NK-92 treated with Interleukin-12 subunit alpha and Interleukin-12 subunit beta, amount 100 ng/mL, for 24 hours (cell line): ENCODE data around the gene NDE1.
A peak's percentile ranks its signal among the peaks of the same experiment; 100 is the strongest.
"Not testable (repeated sequence)": the region's sequence is repeated elsewhere in the genome, so short reads cannot be mapped to it uniquely, and the experiment has no call there.

Source experiments
- DNase-seq: peaks from one replicate; lab custom pipeline; 2025; lab: John Stamatoyannopoulos, UW

NDE1 gene, protein sequence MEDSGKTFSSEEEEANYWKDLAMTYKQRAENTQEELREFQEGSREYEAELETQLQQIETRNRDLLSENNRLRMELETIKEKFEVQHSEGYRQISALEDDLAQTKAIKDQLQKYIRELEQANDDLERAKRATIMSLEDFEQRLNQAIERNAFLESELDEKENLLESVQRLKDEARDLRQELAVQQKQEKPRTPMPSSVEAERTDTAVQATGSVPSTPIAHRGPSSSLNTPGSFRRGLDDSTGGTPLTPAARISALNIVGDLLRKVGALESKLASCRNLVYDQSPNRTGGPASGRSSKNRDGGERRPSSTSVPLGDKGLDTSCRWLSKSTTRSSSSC

GRCh38 chr16:15650019-15650697 lies at the start of gene NDE1:
TSS of gene NDE1 (plus strand) at chr16:15650245. CDS start at chr16:15664779, 14,534 bp downstream.
- peak; percentile 83 for DNase-seq

GRCh38 chr16:15601212-15601879 lies 48.7 kb upstream of the NDE1 start:
- no peak for DNase-seq

- no peak for DNase-seq
Measured at GRCh38 chr16:15602285-15603044, 47.6 kb upstream of the NDE1 start.

GRCh38 chr16:15604460-15605440 lies 45.3 kb upstream of the NDE1 start:
- DNase-seq: no peak

DNA sequence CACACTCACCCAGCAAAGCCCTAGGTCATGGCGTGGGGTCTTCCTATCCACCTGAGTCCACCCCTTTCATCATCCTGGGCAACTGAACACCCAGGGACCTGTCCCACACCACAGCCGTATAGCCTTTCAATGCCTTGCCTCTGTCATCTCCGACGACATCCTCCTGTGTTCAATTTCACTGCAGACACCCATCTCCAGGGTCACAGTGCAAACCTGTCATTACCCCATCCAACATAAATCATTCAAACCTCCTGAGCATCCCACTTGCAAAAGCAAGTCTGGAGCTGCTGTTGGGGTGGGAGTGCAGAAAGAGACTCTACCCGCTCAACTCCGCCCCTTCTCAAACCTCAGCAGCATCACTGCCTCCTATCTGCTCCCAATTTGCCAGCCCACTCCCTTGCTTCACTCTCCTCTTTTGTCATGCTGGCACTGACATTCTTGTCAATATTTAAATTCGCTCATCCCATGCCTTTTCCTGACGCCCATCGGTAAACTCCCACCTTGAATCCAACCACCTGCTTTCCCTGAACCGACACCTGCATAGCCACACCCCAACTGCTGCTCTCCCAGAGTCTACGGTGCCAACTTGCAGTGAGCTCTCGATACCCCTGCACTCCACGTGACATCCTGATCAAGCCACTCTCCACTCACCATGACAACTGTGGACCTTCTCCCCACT lies 44.1 kb upstream of the NDE1 start:
- DNase-seq: no peak

- DNase-seq: no peak
Measured at GRCh38 chr16:15606518-15607220, 43.4 kb upstream of the NDE1 start.

DNA sequence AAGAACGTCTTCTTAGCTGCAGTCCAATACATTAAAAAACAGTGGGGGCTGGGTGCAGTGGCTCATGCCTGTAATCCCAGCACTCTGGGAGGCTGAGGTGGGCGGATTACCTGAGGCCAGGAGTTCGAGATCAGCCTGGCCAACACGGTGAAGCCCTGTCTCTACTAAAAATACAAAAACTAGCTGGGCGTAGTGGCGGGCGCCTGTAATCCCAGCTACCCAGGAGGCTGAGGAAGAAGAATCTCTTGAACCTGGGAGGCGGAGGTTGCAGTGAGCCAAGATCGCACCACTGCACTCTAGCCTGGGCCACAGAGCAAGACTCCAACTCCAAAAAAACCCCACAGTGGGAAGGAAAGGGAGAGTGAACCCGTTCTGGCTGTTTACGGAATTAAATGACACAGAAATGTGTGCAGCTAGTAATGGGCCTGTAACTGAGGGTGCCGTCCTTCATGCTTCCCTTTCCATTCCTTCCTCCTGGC lies 42.8 kb upstream of the NDE1 start:
- not testable (repeated sequence) for DNase-seq

DNA sequence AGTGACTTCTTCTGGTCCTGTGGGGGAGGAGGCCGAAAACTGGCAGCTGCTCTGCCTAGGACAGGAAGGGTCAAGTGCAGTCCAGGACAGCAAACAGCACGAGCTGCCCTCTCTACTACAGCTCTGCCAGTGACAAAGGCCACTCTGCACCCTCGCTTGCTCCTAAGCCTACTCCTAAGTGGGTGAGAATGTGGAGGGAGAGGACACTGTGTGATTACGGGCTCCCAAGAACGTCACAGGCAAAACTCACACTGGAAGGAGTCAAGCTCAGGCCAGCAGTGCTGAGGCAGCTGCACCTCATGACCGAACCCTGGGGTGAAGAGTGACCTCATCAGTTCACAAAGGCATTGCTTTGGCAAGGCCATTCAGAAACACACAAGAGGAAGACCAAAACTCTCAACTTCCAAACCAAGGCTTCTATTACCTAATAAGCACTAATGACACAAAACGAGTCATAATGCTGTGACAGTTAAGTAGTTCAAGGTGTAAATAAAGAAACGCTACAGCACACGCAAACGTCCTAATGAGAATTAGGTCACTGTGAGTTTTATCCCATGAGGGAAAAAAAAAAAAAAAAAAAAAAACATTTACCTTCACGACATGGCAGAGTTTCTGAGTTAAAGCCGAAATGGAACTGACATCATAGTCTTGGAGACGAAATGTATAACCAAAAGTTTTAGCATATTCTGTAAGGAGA lies 42.2 kb upstream of the NDE1 start:
- DNase-seq: no peak

- no peak for DNase-seq
Measured at GRCh38 chr16:15608398-15609285, 41.4 kb upstream of the NDE1 start.

- DNase-seq: no peak
Measured at GRCh38 chr16:15609286-15609649, 40.8 kb upstream of the NDE1 start.

- DNase-seq: no peak
Measured at GRCh38 chr16:15610369-15610871, 39.6 kb upstream of the NDE1 start.

DNA sequence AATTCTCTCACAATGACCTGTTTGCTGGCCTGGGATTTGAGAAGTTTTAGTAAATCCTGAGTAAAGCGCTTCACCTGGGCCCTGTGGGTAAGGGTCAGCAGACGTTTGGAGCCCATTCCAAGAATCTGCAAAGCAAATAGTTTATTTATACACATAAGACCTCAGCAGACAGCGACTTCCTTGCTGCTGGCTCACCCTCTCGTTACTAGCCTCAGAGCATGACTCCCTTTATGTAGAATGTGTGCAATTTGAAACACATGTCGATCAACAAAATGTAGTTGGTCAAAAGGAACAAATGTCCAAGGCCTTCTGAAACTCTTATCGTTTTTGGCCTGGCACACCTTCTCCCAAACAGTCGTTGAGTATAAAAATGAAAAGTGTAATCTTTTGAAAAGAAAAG lies 38.4 kb upstream of the NDE1 start:
- no peak for DNase-seq

DNA sequence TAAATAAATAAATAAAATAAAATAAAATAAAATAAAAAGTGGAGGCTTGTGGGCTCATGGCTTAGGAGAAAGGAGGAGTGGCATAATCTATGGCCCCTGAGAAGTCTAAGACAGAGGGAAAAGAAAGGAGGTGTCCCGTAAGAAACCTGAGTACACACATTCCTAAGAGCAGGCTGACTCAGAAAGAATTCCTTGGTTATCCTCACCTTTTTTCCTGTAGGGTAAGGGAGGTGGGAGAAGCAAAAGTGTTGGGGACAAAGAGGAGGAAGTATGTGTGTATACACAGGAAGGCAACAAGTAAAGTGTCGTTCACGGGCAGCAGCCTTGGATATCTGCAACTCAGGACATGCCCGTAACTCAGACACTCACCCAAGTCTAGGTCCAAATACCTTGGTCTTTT lies 36.4 kb upstream of the NDE1 start:
- no peak for DNase-seq

DNA sequence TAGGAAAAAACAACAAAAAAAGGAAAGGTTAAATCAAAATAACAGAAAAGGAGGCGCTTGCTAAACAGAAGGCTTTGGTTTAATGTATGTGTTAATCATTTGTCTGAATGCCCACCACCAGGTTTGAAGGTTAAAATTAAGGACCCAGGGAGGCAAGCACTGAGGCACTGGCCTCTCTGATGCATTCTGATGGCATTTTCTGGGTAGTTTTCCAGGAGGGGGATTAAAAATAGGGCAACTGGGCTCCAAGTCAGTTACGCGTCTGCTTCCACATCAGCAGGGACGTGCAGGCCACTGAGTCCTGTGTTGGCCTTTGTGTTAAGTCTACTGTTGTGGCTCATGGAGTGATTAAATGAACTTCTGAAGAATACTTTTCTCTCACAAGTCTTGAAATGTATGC lies 34.0 kb upstream of the NDE1 start:
- DNase-seq: no peak

DNA sequence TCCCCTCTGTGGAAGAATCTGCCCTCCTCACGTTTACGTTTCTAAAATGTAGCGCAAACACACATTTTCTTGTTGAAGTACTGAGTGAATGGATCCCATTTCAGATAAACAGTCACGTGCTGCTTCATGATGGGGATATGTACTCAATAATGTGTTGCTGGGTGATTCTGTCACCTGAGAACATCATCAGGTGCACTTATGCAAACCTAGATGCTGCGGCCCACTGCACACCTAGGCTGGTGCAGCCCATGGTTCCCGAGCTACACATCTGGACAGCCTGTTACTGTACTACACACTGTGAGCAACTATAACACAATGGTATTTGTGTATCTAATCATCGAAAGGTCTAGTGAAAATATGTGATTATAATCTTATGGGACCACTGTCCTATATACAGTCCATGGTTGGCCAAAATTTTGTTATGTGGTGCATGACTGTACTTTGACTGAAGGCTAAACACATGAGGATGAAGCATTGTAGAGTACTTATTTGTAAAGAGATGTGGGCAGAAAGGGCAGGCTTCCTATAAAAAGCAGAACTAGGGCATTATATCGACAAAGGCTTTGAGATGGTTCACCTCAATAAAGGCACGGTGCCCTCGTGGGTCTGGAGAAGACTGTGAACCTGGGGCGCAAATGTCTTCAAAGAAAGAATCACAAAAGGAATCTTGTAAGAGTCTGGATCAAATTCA lies 33.4 kb upstream of the NDE1 start:
- DNase-seq: no peak

DNA sequence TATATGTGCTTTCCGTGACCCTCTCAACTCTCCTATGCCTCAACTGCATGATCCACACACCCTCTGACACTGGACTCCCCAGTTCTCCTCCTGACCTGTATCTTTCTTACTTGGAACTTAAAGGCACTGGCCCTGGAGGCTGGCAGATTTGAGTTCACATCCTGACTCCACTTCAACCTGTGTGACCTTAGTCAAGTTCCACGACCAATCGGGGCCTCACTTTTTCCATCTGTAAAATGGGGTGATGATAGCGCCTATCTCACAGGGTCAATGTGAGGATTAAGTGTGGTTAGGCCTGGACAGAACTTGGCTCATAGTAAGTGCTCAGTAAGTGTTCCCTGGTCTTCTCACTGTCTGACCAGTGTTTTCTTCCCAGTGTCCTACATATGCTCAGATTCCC lies 32.1 kb upstream of the NDE1 start:
- no peak for DNase-seq

- no peak for DNase-seq
Measured at GRCh38 chr16:15618392-15618791, 31.7 kb upstream of the NDE1 start.
